ENCODE results near the gene KIF5A. TPM values are rescaled to one million over a fixed set of nuclear protein-coding genes. Genes with fewer than 3 reads are reported as not detected.

Gene KIF5A
- polyA plus RNA-seq, 1 of the 3 experiments (the other 2 are of a cell fraction), result 6.2 TPM

- WGBS (ENCODE audit: low lambda C conversion rate), result 94% methylated on average over 17 of the region's 46 CpGs
- POLR2A ChIA-PET, result interaction anchor here (0.8 to 1.9 kb wide), 5 partner anchors 11 to 36 kb away, joined by 3 to 6 read pairs (median 3); partner anchors contain the start of gene PIP4K2C
These were observed 69.8 kb downstream of the KIF5A start for GRCh38 chr12:57619434-57620244.

More at GRCh38 chr12:57619434-57620244, 69.8 kb downstream of the KIF5A start:
- Histone ChIP-seq H4K20me1 (ENCODE audit: insufficient read depth) (no peaks in the 10 kb centered on the region), H3K9me2 (no peaks in the 10 kb centered on the region), H3K9ac (no peak overlapping the region), H3K4me3 (ENCODE audit: low read depth in 2 of 2, low read length in 1 of 2) (no peak overlapping the region), H3K79me2 (ENCODE audit: insufficient read depth) (no peaks in the 10 kb centered on the region), H3K4me2 (no peak overlapping the region), H2AFZ (ENCODE audit: low read depth) (no peak overlapping the region), H3F3A (replicated peaks; ENCODE audit: insufficient read depth) (peaks cover 4% of the 10 kb centered on the region), H3K36me3 (replicated peaks in 1 of 2; ENCODE audit: control insufficient read depth in 1 of 2, insufficient read depth in 2 of 2, low read length in 1 of 2) (peaks cover 0 to 22% of the 10 kb centered on the region in 2 experiments), H3K27me3 (ENCODE audit: insufficient read depth) (no peaks in the 10 kb centered on the region), H3K27ac (ENCODE audit: low read depth in 2 of 2, low read length in 1 of 2) (no peak overlapping the region), H3K4me1 (ENCODE audit: control insufficient read depth in 1 of 2, insufficient read depth in 2 of 2, low read depth in 1 of 2, low read length in 1 of 2) (peaks cover 0 to 7% of the 10 kb centered on the region in 2 experiments; a peak in 1 of 4 replicates), H3K9me3 (no peaks in the 10 kb centered on the region)
- no peak for DNase-seq
- CTCF ChIA-PET, result interaction anchor here (1.1 to 11.0 kb wide), 11 partner anchors 9 to 381 kb away, joined by 3 to 298 read pairs (median 5); partner anchors contain the start of genes ARHGEF25, B4GALNT1, DTX3 and PIP4K2C
- TF ChIP-seq EP300 (IDR thresholded peaks at IDR 0.05; ENCODE audit: borderline replicate concordance in 1 of 2, low read depth in 1 of 2, low read length in 1 of 2) (no peak), EZH2phosphoT487 (IDR thresholded peaks at IDR 0.05; ENCODE audit: borderline replicate concordance, low read depth) (no peak), USF1 (IDR thresholded peaks at IDR 0.05; ENCODE audit: borderline replicate concordance, low read depth) (no peak), FOXM1 (IDR thresholded peaks at IDR 0.05; ENCODE audit: low read depth) (no peak), RXRA (IDR thresholded peaks at IDR 0.05; ENCODE audit: borderline replicate concordance, low read depth) (no peak), PBX3 (IDR thresholded peaks at IDR 0.05) (no peak), POLR2AphosphoS5 (IDR thresholded peaks at IDR 0.05; ENCODE audit: low read depth, low read length) (no peak), REST (IDR thresholded peaks at IDR 0.05; ENCODE audit: low read depth, low read length) (no peak), TCF12 (IDR thresholded peaks at IDR 0.05) (no peak), ELF1 (IDR thresholded peaks at IDR 0.05) (no peak), RFX5 (IDR thresholded peaks at IDR 0.05; ENCODE audit: low read length) (no peak), IRF3 (IDR thresholded peaks at IDR 0.05; ENCODE audit: low read depth, low read length) (no peak), NFIC (IDR thresholded peaks at IDR 0.05; ENCODE audit: borderline replicate concordance) (no peak), GABPA (IDR thresholded peaks at IDR 0.05; ENCODE audit: low read depth) (no peak), GATA2 (CRISPR knock-in tag; IDR thresholded peaks at IDR 0.05) (no peak), SMC3 (IDR thresholded peaks at IDR 0.05; ENCODE audit: low read depth, low read length) (no peak), FOXJ3 (CRISPR knock-in tag; IDR thresholded peaks at IDR 0.05) (no peak), ZBTB33 (IDR thresholded peaks at IDR 0.05; ENCODE audit: borderline replicate concordance, low read depth) (no peak)
